RPMI7951 (cell line): ENCODE measurements around the gene SPAG16. TPM values are rescaled to one million over a fixed set of nuclear protein-coding genes. Genes with fewer than 3 reads are reported as not detected.

Source experiments
- DNase-seq: peaks from one replicate; pipeline ENCODE4 v3.0.0-alpha.2; 2012; ENCODE audit warnings: low read depth
- total RNA-seq: library from RNA; depleted of rRNA; stranded (reverse); fragments of >200 nt; shearing (Covaris generic); gene quantifications from 2 replicates; pipeline ENCODE4 v1.2.3, GENCODE V29; 2014

SPAG16 gene
- total RNA-seq, 1 experiment from 2014 or later: 29.9 TPM

DNA sequence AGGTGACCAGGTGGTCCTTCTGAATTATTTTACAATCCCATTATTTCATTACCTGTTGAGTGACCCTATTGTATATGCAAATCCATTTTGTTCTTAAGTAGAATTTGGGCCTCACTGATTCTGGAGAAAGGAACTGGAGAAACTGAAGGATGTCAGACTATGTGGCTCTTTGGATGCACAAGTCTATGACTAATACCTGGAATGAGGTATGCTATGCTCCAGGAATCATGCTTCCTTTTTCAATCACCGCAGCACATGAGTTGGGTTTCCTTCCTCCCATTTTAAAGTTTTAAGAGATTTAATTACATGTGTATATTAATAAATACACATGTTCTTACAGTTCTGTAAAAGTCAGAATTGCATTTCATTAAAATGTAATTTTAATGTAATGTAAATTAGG lies 872.7 kb downstream of the SPAG16 start:
- DNase-seq: no peak

DNA sequence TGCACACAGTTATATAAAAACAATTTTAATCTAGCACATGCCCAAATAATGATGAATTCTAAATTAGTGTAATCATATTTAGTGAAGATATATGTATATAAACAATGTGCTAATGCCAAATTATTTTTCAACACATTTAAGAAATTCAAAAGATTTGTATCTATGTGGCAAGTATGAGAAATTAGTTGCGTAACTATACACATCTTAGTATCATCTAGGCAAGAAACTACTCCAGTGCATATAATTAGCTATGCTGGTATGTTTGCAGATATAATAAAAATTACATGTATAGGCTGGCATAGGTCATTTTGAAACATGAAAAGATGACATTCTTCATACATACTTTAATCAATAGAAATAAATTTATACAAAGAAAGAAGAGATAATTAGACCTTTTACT lies 874.6 kb downstream of the SPAG16 start:
- DNase-seq: no peak

DNA sequence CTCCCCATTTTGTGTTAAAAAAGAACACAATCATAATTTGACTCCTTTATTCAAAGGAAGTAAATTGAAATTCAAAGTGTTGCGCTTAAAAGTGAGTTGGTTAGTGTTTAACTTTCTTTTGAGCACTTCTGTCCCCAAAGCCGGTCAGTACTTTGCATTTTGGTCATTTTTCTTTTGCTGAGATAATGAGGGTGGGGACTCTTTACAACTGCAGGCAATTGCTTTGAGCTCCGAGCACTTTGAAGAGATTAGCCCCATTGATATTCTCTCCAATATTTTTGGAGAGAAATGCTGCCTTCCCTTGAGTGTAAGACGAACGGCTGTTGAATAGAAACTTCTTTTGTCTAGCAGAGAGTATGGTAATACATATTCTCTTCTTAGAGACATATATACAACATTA lies 885.0 kb downstream of the SPAG16 start:
- DNase-seq: no peak

DNA sequence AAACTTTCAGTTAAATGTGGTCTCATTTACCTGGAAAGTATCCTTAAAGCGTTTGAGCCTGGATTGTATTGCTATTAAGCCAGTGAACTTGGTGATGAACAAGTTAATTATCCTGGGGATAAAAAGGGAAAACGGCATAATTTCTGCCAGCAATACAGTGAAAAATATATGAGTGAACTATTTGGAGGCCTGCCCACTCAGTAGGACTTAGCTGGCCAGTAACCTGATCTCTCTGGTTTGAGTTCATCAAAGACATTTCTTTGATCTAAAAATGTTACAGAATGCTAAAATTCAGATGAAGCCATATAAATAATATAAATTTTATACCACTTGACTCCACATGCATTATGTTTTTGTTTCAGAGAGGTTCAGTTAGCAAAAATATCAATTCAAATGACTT lies 885.5 kb downstream of the SPAG16 start:
- no peak for DNase-seq

DNA sequence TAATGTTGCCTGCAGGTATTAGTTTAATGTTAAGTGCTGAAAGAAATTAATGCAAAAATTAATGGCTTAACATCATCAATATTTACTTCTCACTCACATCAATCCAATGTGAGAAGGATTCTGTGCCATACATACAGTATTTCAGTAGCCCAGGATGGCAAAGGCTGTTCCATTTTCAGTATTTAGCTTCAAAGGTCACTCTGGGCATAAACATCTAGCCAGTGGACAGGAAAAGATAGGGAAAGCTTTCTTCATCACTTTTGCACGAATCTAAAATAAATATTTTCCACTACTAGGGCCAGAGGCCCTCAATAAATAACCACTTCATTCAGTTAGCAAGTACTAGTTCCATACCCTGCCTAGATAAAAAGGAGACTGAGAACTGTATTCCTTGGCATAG lies 890.3 kb downstream of the SPAG16 start:
- DNase-seq: no peak

DNA sequence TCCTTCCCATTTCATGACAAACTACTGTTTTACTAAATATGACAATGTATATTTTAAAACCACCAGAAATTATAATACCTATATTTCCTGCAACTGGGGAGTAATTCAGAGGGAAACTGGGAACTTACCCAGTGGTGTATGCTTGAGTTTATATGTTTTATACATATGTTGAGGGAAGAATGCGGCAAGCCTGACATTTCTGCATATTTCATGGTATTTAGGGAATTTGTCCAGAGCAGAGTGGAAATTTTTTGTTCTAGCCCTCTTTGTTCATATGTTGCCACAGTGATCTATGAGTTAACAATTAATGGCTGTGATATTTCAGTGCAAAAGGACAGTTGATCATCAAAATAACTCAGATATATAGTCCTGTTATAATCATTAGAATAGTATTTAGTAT lies 895.8 kb downstream of the SPAG16 start:
- DNase-seq: no peak

DNA sequence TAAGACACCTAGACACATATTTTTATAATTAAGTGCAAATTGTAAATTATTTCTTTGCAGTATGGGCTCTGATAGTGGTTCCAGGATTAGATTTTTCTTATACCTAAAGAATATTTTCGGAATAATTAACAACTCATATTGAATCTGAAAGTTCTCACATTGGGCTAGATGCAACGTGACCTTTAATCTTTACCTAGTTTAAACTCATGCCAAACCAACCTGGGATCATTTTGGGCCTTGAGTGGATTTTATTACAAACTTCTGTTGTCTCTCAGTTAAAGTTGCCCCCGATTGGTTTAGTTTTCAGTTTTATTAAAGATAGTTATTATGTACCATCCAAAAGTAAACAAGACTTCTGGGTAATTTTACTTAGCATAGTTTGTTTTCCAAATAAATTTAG lies 896.4 kb downstream of the SPAG16 start:
- no peak for DNase-seq

DNA sequence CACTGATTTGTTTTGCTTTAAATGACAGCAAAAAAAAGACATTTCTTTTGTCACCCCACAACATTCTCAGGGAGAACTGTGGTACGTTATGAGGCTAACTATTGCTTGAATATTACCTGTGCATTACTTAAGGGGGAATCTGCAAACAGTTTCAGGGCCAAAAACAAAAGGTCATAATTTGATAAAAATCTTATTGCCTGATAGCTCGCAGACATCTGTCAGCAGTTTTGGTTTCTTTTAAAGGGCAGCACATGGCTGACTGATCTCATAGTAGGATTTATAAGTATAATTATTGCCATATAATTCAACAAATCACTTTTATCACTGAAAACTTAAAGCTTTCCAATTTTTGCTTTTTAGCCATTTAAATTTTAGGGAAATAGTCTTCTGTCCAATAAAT lies 900.2 kb downstream of the SPAG16 start:
- no peak for DNase-seq

DNA sequence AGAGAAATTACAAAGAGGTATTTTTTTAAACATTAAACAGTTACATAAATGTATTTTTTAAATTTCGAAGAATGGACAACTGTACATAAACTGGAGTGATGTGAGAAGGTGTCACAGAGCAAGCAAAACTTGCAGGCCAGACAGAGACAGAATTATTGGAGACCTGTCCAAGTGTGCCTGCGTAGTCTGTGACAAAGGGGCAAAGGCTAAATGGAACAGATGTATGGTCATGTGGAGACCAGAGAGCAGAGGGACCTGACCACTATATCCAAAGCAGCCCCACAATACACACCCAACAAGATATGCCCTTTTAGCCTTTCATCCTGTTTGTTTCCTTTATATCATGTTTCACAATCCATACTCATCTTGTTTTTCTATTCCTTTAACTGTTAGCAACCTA lies 901.3 kb downstream of the SPAG16 start:
- DNase-seq: no peak

DNA sequence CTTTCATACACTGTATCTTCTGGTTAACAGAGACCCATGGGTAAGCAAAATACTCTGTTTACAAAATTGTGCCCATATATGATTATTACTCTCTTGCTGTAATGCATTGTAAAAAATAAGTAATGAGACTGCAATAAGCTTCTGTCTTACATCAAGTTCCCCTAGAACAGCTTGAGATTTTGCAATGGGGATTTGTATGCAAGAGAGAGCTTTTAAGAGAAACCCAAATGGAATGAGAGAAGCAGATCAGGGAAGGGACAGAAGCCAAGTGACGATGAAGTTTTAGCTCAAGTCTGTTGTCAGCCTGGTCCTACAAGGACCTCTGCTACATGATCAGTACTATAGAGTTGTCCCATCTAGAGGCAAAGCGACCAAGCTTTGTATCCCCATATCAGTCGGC lies 908.4 kb downstream of the SPAG16 start:
- no peak for DNase-seq

DNA sequence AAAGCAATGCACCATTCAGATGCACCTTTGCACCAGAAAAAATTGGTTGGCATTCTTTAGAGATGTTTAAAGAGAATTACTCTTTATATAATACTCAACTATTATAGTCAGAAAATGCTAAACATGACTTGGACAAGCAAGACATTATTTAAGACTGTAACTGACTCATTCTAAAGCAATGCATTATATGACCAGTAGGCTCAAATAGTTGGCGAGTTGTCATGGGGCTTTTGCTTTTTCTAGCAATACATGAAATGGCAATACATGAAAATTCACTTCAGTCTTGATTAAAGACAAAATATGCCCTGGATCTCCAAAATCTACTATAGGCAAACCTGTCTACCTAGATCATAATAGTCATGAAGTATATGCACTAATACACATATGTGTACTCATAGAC lies 909.7 kb downstream of the SPAG16 start:
- peak; percentile 6 for DNase-seq

DNA sequence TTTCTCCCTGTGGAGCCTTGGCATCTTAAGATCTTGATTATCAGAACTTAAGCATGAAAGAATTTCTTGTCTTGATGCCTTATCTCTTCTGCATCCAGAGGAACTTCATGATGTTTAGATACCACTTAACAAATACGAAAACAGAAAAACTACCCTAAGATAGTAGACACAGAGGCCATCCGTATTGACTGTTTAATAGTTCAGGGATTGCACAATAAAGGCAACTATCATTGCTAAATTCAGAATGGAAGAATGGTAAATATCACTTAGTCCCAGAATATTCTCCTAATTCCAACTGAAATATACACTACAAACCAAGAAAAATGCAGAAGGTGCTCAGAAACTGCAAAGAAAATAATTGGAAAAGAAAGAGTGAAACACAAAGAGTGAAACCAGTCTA lies 912.0 kb downstream of the SPAG16 start:
- DNase-seq: no peak

DNA sequence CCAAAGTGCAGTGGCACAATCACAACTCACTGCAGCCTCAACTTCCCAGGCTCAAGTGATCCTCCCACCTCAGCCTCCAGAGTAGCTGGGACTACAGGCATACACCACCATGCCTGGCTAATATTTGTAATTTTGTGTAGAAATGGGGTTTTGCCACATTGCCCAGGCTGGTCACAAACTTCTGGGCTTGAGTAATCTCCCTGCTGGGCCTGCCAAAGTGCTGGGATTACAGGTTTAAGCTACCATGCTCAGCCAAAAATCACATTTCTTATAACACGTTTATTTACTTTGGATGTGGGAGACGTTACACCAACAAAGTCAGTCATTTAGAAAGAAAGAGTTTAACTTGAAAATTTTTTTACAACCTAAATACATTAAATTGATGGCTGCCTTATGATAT lies 917.6 kb downstream of the SPAG16 start:
- no peak for DNase-seq

DNA sequence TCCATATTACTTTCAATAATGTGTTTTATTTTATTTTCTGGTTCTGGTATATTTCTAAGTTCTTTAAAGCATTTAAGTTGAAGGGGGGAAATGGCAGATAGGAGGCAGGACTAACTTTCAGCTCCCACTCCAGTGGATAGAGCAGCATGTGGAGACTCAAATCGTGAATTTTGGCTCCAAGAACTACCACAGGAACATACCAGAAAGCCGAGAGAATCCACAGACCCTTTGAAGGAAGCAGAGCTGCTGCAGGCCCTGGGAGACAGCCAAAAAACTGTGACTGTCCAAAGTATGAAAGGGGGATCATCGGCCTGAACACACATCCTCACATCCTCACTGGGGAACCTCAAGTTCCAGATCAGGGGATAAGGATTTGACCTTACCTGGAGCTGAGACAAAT lies 919.0 kb downstream of the SPAG16 start:
- DNase-seq: no peak

DNA sequence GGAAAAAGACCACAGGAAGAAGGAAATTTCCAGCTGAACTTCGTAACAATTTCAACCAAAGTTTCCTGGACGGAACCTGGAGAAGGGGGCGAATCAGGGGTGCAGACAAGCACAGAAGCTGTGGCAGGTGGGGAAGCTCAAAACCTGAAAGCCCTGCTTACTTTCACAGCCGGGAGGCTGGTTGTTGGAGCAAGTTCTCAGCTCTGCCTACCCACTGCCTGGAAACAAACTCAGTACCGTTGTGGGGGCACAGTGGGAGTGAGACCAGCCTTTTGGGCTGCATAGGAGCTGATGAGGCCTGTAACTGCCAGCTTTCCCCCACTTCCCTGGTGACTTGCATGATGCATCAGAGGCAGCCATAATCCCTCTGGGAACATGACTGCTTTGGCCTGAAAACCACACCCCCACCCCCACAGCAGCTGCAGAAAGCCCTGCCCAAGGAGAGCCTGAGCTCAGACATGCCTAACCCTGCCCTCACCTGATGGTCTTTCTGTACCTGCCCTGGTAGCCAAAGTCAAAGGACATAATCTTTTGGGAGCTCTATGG lies 919.6 kb downstream of the SPAG16 start:
- DNase-seq: no peak

DNA sequence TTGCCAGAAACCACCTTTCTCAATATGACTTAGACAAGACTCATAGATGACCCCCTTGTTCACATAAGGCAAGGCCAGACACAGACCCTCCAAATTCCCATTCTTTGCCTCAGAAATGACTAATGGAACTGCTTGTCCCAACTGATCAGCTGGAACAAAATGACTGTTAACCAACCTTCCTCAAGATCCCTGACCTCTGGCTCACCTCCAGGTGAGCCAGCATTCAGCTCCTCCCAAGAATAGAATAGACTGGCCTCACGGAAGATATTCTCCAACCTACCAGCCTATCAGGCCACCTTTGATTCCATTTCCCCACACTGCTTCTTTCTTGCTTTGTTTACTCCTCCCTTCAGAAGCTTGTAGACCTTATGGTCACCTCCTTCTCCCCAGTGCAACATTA lies 930.8 kb downstream of the SPAG16 start:
- no peak for DNase-seq

DNA sequence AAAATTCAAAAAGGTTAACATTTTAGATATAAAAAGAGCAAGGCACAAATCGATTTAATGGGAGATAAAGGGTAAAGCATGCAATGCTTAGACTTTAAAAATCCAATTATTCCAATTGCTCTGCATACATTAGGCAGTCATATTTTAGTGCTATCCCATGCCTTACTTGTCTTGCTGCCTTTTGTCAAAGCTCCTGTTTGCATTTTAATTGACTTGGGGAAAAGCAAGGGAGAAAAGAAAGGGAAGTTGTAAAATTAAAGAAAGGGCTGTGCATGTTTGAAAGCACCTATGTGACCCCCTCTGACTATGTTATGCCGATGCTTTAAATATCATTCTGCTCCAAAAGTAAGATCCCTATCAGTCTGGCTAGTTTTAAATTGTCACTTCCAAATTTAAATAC lies 932.9 kb downstream of the SPAG16 start:
- DNase-seq: no peak

DNA sequence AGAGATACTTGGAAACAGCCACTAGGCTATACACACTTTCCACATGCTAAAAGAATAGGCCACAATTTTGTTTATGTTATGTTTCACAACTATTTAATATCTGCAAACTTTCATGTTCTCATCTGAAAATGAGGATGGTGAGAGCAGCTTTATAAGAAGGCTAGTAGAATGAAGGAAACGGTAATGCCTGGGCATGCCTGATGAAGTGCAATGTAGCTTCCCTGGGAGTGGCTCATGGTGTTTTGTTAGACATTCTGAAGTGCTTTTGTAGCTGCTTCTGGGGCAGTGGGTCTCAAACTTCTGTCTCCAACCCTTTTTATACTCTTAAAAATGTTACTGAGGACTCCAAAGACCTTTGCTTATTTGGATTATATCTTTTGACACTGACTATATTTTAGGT lies 933.3 kb downstream of the SPAG16 start:
- DNase-seq: no peak

DNA sequence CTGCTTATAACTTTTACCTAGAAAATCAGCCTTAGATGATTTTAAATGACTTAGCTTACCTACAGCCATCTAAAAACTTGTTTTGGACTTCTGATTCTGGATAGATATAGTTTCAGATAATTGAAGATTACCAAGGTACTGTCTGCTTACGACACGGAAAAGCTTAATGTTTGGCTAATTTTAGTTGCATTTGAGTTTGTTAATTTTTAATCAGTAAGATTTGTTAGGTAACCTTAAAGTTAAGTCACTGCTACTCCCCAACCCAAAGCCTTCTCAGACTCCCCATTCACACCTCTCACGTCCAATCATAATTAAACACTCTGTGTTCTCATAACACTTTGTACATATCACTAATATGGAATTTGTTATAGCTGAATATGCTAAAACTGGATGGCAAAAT lies 936.0 kb downstream of the SPAG16 start:
- no peak for DNase-seq

DNA sequence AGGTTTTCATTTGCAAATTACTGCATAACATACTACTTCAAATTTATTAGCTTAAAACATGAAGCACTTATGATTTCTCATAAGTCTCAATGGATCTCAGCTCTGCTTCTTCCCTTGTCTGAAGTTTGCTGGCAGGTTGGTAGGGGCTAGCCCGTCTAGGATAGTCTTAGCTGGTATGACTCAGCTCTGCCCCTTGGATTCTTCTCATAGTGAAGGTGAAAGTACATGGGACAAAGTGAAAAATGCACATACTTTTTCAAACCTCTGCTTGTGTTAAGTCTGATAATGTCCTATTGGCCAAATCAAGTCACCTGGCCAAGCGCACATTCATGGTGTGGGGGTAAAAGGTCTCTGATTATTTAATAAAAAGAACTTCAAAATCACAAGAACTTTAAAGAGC lies 941.8 kb downstream of the SPAG16 start:
- DNase-seq: no peak

DNA sequence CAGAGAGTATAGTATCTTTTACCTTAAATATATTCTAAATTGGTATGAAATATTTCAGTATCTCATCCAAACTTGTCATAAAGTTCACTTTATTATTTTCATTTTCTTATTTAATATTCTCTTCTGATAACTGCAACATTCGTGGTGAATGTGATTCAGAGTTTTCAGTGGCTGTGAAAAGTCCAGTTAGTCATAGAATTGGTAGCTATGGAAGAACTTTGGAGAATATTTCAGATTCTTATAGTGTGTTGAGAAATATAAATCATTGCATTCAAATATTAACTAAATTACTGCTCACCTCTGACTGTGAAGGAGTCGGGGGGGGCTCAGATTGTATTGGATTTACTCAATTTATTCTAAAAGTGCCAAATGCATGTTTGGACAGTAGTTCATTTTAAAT lies 948.0 kb downstream of the SPAG16 start:
- DNase-seq: no peak

DNA sequence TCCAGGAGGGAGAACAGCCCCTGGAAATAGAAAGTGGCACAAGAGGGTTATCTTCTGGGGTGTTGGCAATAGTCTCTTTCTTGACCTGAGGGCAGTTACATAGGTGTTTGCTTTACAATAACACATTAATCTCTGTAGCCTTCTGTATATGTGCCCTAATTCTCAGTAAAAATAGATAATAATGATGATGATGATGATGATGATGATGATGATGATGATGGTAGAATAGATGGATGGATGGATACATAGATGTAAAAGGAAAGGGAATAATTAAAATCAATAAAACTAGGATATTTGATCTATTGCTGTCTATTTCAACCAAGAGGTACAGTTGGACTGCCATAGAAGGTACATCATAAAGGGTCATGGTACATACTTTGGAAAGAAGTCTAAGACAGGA lies 948.9 kb downstream of the SPAG16 start:
- DNase-seq: no peak

DNA sequence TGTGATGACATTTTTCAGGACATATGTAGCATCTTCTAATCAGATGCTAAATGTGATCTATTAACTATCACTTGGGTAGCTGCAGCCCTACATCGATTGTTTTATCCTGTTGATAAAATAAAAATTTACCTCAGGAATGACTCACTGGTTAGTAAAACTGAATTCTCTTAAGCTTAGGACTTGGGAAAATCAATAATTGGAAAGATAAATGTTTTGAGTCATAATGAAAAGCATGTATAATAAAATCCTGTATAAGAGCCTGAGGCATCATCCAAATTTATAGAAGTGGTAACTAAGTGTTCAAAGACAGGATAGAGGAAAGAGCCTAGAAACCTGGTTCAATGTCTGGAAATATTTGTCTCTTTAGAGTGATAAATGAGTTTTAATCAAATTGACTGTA lies 958.5 kb downstream of the SPAG16 start:
- no peak for DNase-seq

DNA sequence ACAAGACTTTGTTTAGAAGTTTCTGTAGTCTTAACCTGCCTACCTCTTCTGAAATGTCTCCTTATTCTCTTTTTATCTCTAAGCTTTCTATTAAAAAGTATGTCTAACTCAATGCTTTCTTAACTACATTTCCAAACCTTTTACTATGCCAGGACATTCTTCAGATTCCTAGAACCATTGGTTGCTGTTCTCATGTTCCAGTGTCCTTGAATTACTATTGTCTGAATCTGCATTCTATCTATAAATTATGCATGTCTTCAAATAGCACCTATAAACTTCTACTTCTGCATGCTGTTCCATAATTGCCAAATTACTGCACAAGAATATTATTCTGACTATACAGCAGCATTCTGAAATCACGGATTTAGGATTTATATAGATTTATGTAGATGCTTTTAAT lies 960.6 kb downstream of the SPAG16 start:
- DNase-seq: no peak

DNA sequence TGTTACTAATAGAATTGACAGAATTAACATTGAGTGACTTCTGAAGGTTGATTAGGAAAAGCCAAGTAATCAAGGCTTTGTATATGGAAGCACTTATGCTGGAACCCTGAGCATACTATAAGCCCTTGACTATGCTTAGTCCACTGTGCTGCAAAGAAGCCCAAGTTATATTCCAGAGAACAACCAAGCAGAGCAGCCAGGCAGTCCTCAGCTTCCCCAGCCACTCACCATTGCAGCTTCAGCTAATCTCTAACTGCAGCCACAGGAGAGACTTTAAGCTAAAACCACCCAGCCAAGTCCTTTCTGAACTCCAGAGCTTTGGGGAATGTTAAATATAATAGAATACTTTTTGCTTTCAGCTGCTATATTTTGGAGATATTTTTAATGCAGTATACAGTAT lies 962.2 kb downstream of the SPAG16 start:
- DNase-seq: no peak
